GM18870 (cell line): ENCODE results near the gene RRBP1.
"Not testable (repeated sequence)": the region's sequence is repeated elsewhere in the genome, so short reads cannot be mapped to it uniquely, and the experiment has no call there.

ENCODE experiments used
- ATAC-seq: cut with Tn5 transposase; IDR thresholded peaks from one replicate; pipeline ENCODE4 v1.9.1; 2021; ENCODE audit warnings: moderate library complexity; ENCODE audit not compliant: unreplicated experiment

Gene RRBP1

GRCh38 chr20:17709361-17710293 is 27.6 kb upstream of the RRBP1 start:
- no peak for ATAC-seq

- no peak for ATAC-seq
These were observed 26.8 kb upstream of the RRBP1 start for GRCh38 chr20:17708675-17709360.

GRCh38 chr20:17707951-17708350 is 25.9 kb upstream of the RRBP1 start:
- ATAC-seq = not testable (repeated sequence)

- ATAC-seq = no peak
These were observed 24.6 kb upstream of the RRBP1 start for GRCh38 chr20:17706632-17707031.

- no peak for ATAC-seq
These were observed 23.9 kb upstream of the RRBP1 start for GRCh38 chr20:17705916-17706315.

- ATAC-seq = no peak
These were observed 22.7 kb upstream of the RRBP1 start for GRCh38 chr20:17704589-17705317.

- no peak for ATAC-seq
These were observed 19.8 kb upstream of the RRBP1 start for GRCh38 chr20:17701826-17702225.

GRCh38 chr20:17700637-17701036 is 18.6 kb upstream of the RRBP1 start:
- no peak for ATAC-seq

- ATAC-seq = no peak
These were observed 17.9 kb upstream of the RRBP1 start, which contains the start of gene BANF2 for GRCh38 chr20:17699931-17700351. Gene BANF2 (plus strand): TSS chr20:17699966. CDS start chr20:17725026, 25,060 bp downstream.

- no peak for ATAC-seq
These were observed 16.3 kb upstream of the RRBP1 start for GRCh38 chr20:17698384-17698783.

GRCh38 chr20:17697171-17697570 is 15.1 kb upstream of the RRBP1 start:
- no peak for ATAC-seq

GRCh38 chr20:17696287-17696686 is 14.2 kb upstream of the RRBP1 start:
- no peak for ATAC-seq

GRCh38 chr20:17694767-17695166 is 12.7 kb upstream of the RRBP1 start:
- no peak for ATAC-seq

- no peak for ATAC-seq
These were observed 11.5 kb upstream of the RRBP1 start for GRCh38 chr20:17693444-17694001.

- ATAC-seq = no peak
These were observed 9.7 kb upstream of the RRBP1 start for GRCh38 chr20:17691758-17692157.

- no peak for ATAC-seq
These were observed 8.1 kb upstream of the RRBP1 start for GRCh38 chr20:17690144-17690543.

- no peak for ATAC-seq
These were observed 6.9 kb upstream of the RRBP1 start for GRCh38 chr20:17688965-17689364.

- ATAC-seq = no peak
These were observed 5.8 kb upstream of the RRBP1 start for GRCh38 chr20:17687800-17688199.

GRCh38 chr20:17685168-17685567 is 3.1 kb upstream of the RRBP1 start:
- no peak for ATAC-seq

GRCh38 chr20:17684077-17684888 is 2.2 kb upstream of the RRBP1 start:
- no peak for ATAC-seq
